Gastrocnemius medialis (tissue), 4 donors: ENCODE measurements around the gene WWOX.

Source experiments
- CTCF ChIP-seq, 5 experiments: fragments of 450-650 bp in 3 of 5; fragments of 200-600 bp in 2 of 5; sonication (generic) in 2 of 5; IDR thresholded peaks in 4 of 5; conservative IDR thresholded peaks in 1 of 5; 1 replicate in 4 of 5; 2 replicates in 1 of 5; pipeline ENCODE4 v1.5.1; 2016 to 2019; ENCODE audit warnings: antibody characterized with exemption in 5 of 5, mild to moderate bottlenecking in 3 of 5, moderate library complexity in 3 of 5
- POLR2A ChIP-seq, 2 donors: fragments of 450-650 bp; IDR thresholded peaks; one replicate each; pipeline ENCODE4 v1.6.1; 2017; ENCODE audit warnings: antibody characterized with exemption in 2 of 2, mild to moderate bottlenecking in 2 of 2, moderate library complexity in 2 of 2

DNA sequence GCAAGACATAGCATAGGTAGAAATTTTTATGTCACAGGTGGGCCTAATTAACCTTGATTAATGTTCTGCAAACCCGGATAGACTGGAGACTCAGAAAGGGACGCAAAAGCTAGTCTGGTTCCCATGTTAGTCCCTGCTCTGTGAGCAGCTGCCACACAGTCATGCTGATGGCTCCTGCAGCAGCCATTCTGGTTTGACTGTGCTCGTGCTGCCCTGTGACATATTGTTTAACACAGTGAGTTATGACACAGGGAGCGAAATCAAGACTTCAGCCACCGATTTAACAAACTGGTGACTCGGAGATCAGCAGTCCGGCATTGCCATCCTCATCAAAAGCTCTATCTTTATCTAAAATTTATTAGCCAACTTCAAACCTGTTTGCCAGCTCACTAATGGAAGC is 169.8 kb downstream of the WWOX start:
- no peak for TF ChIP-seq POLR2A (IDR thresholded peaks at IDR 0.05)
- TF ChIP-seq CTCF (IDR thresholded peaks at IDR 0.05 in 4 of 5, conservative IDR thresholded peaks at IDR 0.05 in 1 of 5) = no peak
